DOHH2 (cell line): ENCODE data around the gene TMEM221.

Source experiments
- CTCF ChIP-seq: fragments of 200-600 bp; sonication (generic); IDR thresholded peaks from one replicate; pipeline ENCODE4 v1.5.1; 2014; ENCODE audit warnings: antibody characterized with exemption, mild to moderate bottlenecking, low read depth, low read length; ENCODE audit not compliant: poor library complexity, severe bottlenecking
- EZH2phosphoT487 ChIP-seq: fragments of 200-600 bp; sonication (generic); IDR thresholded peaks from 2 replicates; pipeline ENCODE4 v1.6.1; 2017; ENCODE audit warnings: borderline replicate concordance, mild to moderate bottlenecking, antibody characterized with exemption, low read length, moderate library complexity, mixed read lengths

DNA sequence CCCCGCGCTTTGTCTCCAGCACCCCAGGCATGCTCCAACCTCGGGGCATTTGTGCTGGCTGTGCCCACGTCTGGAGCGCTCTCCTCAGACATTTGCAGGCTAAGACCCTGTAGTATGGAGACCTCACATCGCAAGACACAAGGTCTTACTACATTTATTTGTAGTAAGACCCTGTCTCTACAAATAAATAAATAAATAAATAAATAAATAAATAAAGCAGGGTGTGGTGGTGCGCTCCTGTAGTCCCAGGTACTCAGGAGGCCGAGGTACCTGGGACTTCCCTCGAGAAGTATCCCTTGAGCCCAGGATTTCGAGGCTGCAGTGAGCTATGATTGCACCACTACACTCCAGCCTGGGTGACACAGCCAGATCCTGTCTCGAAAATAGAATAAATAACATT, 7.7 kb upstream of the TMEM221 start:
- TF ChIP-seq CTCF (no peak), EZH2phosphoT487 (no peak)
